VCaP (cell line): Measurements from ENCODE around the gene THRB.

Source experiments
- H3K27ac ChIP-seq: fragments of 450-650 bp; 2 replicates; pipeline ENCODE4 v1.5.1; 2017
- CTCF ChIP-seq: fragments of 450-650 bp; conservative IDR thresholded peaks from 2 replicates; pipeline ENCODE4 v1.5.1; 2017; ENCODE audit warnings: mild to moderate bottlenecking, moderate library complexity

The THRB gene

GRCh38 chr3:24504772-24505171 is 10.1 kb upstream of the THRB start:
- H3K27ac ChIP-seq = no peak overlapping the region
- no peak for TF ChIP-seq CTCF

GRCh38 chr3:24503616-24504113 is 9.0 kb upstream of the THRB start:
- no peak overlapping the region for H3K27ac ChIP-seq
- TF ChIP-seq CTCF = no peak

- TF ChIP-seq CTCF = no peak
- no peak overlapping the region for H3K27ac ChIP-seq
Observed at GRCh38 chr3:24502690-24503089, 8.0 kb upstream of the THRB start.

GRCh38 chr3:24500806-24501205 is 6.2 kb upstream of the THRB start:
- TF ChIP-seq CTCF = no peak
- H3K27ac ChIP-seq = no peak overlapping the region

GRCh38 chr3:24499991-24500390 is 5.3 kb upstream of the THRB start:
- H3K27ac ChIP-seq = no peak overlapping the region
- no peak for TF ChIP-seq CTCF

GRCh38 chr3:24498796-24499195 is 4.1 kb upstream of the THRB start:
- no peak for TF ChIP-seq CTCF
- H3K27ac ChIP-seq = no peak overlapping the region

- no peak overlapping the region for H3K27ac ChIP-seq
- TF ChIP-seq CTCF = no peak
Observed at GRCh38 chr3:24498391-24498790, 3.7 kb upstream of the THRB start.

- TF ChIP-seq CTCF = no peak
- H3K27ac ChIP-seq = no peak overlapping the region
Observed at GRCh38 chr3:24497942-24498341, 3.3 kb upstream of the THRB start.
